Astrocyte of the cerebellum (primary cell): ENCODE data around the gene INA.
A peak's percentile ranks its signal among the peaks of the same experiment; 100 is the strongest.

Experiments used
- DNase-seq: peaks from one replicate; pipeline ENCODE4 v3.0.0-alpha.2; 2011; ENCODE audit warnings: low read depth
- H3K4me3 ChIP-seq: 2 replicates; pipeline ENCODE4 v1.5.1; 2011; ENCODE audit warnings: mild to moderate bottlenecking, low read depth, low read length, moderate library complexity
- in situ Hi-C: cut with HindIII; loops from 2 replicates; pipeline ENCODE4 v1.10.0; 2017; ENCODE audit warnings: low sequenced_read_pairs
- TF ChIP-seq, protein P1 (sequence below): IDR thresholded peaks from 2 replicates; pipeline ENCODE4 v1.5.1; 2012; ENCODE audit warnings: low read length, low read depth, moderate library complexity, mild to moderate bottlenecking; ENCODE audit errors: missing control alignments

INA gene

DNA sequence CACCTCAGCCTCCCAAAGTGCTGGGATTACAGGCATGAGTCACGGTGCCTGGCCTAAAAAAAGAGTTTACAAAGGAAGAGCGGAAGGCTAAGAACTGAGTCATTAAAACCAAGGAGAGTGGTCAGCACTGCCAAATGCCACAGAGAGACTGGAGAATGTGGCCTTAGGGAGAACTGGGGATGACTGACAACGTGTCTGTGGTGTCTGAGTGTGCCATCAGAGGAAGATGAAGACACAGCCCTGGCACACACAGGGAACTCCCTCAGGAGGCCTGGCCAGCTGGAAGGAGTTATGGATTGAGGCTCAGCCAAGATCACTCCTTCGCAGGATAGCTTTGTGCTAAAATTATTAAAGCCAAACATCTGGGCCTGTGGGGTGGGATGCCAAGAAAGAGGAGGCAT is 3.9 kb upstream of the INA start:
- peak; percentile 91 for DNase-seq

DNA sequence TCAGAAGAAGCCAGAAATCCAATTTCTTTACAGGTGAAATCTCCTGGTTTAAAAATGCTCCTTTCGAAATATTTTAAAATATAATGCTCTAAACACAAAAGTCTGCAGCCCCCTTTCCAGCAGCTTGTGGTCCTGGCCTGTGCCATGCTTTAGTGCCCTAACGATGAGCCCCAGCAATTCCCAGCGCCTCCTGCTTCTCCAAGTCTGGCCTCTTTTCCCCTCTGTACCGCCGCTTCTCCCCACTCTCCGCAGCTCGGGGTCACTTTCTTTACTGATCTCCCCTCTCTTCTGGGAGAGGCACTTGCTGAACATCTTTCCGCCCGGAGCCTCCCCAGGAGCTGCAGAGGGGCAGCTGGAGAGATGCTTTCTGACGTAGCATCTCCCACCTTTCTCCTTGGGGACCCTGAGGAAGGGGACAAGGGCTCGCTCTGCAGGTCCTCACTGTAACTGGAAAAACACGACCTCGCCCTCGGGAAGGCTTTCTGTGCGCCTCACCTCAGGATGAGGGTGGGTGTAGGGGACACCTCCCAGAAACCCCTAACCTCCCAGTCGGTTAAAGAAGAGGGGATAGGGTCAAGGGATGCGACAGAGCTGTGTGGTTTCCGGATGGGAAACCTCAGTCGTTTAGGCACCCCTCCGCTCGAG is 565 bp upstream of the INA start:
- in situ Hi-C loops, result no loop called here
- DNase-seq, result no peak
- peak overlapping the region; percentile 36 for H3K4me3 ChIP-seq
- TF ChIP-seq, protein P1, sequence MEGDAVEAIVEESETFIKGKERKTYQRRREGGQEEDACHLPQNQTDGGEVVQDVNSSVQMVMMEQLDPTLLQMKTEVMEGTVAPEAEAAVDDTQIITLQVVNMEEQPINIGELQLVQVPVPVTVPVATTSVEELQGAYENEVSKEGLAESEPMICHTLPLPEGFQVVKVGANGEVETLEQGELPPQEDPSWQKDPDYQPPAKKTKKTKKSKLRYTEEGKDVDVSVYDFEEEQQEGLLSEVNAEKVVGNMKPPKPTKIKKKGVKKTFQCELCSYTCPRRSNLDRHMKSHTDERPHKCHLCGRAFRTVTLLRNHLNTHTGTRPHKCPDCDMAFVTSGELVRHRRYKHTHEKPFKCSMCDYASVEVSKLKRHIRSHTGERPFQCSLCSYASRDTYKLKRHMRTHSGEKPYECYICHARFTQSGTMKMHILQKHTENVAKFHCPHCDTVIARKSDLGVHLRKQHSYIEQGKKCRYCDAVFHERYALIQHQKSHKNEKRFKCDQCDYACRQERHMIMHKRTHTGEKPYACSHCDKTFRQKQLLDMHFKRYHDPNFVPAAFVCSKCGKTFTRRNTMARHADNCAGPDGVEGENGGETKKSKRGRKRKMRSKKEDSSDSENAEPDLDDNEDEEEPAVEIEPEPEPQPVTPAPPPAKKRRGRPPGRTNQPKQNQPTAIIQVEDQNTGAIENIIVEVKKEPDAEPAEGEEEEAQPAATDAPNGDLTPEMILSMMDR, result no peak

More for the DNA sequence above, 3.9 kb upstream of the INA start:
- in situ Hi-C loops, result no loop called here
- no peak overlapping the region for H3K4me3 ChIP-seq
- TF ChIP-seq, protein P1, result no peak

DNA sequence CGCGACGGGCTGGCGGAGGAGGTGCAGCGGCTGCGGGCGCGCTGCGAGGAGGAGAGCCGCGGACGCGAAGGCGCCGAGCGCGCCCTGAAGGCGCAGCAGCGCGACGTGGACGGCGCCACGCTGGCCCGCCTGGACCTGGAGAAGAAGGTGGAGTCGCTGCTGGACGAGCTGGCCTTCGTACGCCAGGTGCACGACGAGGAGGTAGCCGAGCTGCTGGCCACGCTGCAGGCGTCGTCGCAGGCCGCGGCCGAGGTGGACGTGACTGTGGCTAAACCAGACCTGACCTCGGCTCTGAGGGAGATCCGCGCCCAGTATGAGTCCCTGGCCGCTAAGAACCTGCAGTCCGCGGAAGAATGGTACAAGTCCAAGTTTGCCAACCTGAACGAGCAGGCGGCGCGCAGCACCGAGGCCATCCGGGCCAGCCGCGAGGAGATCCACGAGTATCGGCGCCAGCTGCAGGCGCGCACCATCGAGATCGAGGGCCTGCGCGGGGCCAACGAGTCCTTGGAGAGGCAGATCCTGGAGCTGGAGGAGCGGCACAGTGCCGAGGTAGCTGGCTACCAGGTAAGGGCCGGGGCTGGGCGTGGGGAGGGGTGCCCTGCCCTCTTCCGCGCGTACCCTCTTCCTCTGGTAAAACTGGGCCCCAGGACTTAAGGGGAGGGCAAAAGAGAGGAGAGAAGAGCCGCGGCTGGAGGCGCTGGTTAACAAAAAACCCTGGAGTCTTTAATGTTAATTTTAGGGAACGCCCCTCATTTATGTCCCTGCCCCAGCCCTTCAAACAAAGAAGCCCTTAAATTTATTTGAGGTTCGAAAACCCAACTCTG is 987 bp downstream of the INA start:
- H3K4me3 ChIP-seq, result no peak overlapping the region
- no peak for DNase-seq
- in situ Hi-C loops, result no loop called here
- TF ChIP-seq, protein P1, result no peak

DNA sequence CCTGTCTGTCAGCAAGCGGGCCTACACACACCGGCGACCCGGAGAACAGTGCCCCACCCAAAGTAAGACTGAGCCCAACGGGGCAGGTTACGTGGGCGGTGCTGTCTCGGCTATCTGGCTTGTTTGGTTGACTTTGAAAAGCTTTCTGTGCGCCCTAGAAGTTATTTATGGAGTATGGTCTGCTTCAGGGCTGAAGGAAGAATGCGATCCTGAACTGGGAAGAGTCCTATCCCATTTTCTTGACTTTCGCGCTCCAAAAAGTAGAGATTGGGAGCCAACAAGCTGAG is 1.5 kb downstream of the INA start:
- in situ Hi-C loops, result no loop called here
- TF ChIP-seq, protein P1, result no peak
- H3K4me3 ChIP-seq, result no peak overlapping the region
- DNase-seq, result no peak

DNA sequence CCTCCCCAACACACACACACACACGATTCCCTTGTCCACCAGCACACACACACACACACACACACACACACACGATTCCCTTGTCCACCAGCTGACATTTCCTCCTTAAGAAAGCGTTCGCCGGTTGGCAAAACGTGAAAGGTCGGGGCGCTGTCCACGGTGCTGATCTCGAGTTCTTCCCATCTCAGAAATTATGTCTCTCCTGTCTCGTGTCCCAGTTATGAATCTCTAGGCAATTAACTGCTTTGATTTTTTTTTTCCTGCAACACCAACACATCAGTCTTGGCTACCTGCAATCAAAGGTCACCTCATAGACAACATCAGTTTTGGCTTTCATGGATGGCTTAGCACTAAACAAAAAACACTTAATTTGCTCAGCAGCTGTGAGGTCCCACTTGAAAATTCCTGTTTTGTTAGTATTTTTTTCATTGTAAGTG is 1.9 kb downstream of the INA start:
- DNase-seq, result peak; percentile 31
- TF ChIP-seq, protein P1, result no peak
- no peak overlapping the region for H3K4me3 ChIP-seq
- in situ Hi-C loops, result no loop called here

DNA sequence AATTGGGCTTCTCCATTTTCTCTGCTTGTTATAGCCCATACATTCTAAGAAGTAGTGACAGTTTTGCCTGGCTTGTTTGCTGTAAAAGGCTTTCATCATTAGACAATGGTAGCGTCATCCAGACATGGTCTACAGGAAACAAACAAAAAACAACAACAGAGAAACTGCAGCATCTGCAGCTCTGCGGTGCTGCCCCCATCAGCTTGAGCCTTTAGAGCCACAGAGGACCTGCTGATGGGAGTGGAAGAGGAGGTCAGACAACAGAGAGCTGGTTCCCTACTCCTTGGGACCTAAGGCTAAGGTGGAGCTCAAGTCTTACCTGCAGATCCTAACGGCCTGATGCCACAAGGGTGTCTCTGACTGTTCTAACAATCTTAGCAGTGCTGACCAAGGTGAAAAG is 3.1 kb downstream of the INA start:
- TF ChIP-seq, protein P1, result no peak
- H3K4me3 ChIP-seq, result no peak overlapping the region
- in situ Hi-C loops, result no loop called here
- no peak for DNase-seq
